ENCODE data around the gene PLD4. TPM values are rescaled to one million over a fixed set of nuclear protein-coding genes. Genes with fewer than 3 reads are reported as not detected.

PLD4 gene
- total RNA-seq, 1 experiment from 2014 or later, result 0.07 TPM

DNA sequence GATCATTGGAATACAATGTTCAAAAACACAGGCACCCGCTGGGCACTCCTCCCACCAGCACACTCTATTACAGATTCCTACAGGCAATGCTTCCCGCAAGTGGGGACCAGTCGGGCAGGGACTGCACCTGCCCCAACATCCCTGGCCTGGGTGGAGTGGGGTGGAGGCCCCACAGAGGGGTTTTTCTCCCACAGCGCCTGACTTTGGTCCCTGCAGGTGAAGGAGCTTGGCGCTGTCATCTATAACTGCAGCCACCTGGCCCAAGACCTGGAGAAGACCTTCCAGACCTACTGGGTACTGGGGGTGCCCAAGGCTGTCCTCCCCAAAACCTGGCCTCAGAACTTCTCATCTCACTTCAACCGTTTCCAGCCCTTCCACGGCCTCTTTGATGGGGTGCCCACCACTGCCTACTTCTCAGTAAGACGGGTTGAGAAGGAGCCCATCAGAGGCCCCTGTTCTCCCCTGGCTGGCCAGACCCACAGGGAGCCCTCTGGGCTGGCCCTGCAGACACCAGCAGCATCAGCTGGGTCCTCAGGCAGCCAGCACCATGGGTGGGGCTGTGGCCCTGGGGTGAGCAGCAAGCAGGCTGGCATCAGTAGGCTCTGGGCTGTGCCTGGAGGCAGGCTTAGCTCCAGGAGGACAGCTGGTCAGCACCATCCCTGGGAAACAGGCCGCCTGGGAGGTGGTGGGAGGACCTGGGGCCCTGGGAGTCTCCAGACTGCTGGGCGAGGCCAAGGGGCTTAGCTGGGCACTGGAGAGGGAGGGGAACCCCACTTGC lies 6.0 kb downstream of the PLD4 start (continued):
- TF ChIP-seq CREM (CRISPR knock-in tag; IDR thresholded peaks at IDR 0.05) (no peak), HMGA2 (CRISPR knock-in tag; IDR thresholded peaks at IDR 0.05) (no peak), GTF2I (CRISPR knock-in tag; conservative IDR thresholded peaks at IDR 0.05) (no peak), FOXP1 (CRISPR knock-in tag; IDR thresholded peaks at IDR 0.05; ENCODE audit: borderline replicate concordance) (no peak), ZNF232 (CRISPR knock-in tag; IDR thresholded peaks at IDR 0.05) (no peak)
- TF ChIP-seq, protein P1, sequence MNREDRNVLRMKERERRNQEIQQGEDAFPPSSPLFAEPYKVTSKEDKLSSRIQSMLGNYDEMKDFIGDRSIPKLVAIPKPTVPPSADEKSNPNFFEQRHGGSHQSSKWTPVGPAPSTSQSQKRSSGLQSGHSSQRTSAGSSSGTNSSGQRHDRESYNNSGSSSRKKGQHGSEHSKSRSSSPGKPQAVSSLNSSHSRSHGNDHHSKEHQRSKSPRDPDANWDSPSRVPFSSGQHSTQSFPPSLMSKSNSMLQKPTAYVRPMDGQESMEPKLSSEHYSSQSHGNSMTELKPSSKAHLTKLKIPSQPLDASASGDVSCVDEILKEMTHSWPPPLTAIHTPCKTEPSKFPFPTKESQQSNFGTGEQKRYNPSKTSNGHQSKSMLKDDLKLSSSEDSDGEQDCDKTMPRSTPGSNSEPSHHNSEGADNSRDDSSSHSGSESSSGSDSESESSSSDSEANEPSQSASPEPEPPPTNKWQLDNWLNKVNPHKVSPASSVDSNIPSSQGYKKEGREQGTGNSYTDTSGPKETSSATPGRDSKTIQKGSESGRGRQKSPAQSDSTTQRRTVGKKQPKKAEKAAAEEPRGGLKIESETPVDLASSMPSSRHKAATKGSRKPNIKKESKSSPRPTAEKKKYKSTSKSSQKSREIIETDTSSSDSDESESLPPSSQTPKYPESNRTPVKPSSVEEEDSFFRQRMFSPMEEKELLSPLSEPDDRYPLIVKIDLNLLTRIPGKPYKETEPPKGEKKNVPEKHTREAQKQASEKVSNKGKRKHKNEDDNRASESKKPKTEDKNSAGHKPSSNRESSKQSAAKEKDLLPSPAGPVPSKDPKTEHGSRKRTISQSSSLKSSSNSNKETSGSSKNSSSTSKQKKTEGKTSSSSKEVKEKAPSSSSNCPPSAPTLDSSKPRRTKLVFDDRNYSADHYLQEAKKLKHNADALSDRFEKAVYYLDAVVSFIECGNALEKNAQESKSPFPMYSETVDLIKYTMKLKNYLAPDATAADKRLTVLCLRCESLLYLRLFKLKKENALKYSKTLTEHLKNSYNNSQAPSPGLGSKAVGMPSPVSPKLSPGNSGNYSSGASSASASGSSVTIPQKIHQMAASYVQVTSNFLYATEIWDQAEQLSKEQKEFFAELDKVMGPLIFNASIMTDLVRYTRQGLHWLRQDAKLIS (CRISPR knock-in tag; IDR thresholded peaks at IDR 0.05; ENCODE audit: borderline replicate concordance), result no peak

DNA sequence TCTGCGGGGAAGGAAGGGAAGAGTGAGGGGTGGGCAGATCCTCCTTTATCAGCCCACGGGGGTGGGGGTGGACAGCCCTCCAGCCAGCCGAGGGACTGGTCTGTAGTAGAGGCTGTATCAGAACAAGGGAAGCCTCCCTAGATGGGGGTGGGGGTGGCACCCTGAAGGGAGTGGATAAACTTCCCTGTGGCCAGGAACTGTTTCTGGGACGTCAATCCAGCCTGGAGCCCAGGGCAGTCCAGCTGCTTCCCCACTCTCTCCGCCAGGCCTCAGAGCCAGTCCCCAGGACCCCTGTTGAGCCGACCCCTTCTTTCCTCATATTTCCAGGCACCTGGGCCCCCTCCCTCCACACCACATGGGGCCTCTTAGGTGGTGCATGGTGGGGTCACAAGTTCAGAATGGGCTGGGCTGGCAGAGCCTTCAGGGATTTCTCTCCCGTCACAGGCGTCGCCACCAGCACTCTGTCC lies 6.7 kb downstream of the PLD4 start:
- CTCF ChIA-PET, result interaction anchor here (1.0 kb wide), 1 partner anchor 162 kb away, joined by 3 read pairs; no protein-coding TSS in a partner anchor
- Mint-ChIP-seq H3K27me3 (ENCODE audit: low read depth) (peaks cover 59% of the 10 kb centered on the region), H3K27ac (no peak overlapping the region), H3K4me1 (no peaks in the 10 kb centered on the region), H3K36me3 (no peaks in the 10 kb centered on the region), H3K9me3 (no peaks in the 10 kb centered on the region), H3K4me3 (no peak overlapping the region)
- no peak for DNase-seq (ENCODE audit: low spot score)
- POLR2A ChIA-PET, result no interaction called here
- ATAC-seq, result no peak
- TF ChIP-seq, protein P2, sequence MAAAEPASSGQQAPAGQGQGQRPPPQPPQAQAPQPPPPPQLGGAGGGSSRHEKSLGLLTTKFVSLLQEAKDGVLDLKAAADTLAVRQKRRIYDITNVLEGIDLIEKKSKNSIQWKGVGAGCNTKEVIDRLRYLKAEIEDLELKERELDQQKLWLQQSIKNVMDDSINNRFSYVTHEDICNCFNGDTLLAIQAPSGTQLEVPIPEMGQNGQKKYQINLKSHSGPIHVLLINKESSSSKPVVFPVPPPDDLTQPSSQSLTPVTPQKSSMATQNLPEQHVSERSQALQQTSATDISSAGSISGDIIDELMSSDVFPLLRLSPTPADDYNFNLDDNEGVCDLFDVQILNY (CRISPR knock-in tag; IDR thresholded peaks at IDR 0.05), result no peak
- TF ChIP-seq FOXK1 (CRISPR knock-in tag; IDR thresholded peaks at IDR 0.05) (no peak), IRF2 (CRISPR knock-in tag; IDR thresholded peaks at IDR 0.05; ENCODE audit: borderline replicate concordance, low read depth) (no peak), KAT7 (CRISPR knock-in tag; IDR thresholded peaks at IDR 0.05; ENCODE audit: borderline replicate concordance) (no peak), TP53 (CRISPR knock-in tag; IDR thresholded peaks at IDR 0.05) (no peak), GRHL2 (CRISPR knock-in tag; IDR thresholded peaks at IDR 0.05; ENCODE audit: insufficient replicate concordance, severe bottlenecking) (no peak), TEAD1 (CRISPR knock-in tag; IDR thresholded peaks at IDR 0.05) (no peak), SP1 (CRISPR knock-in tag; conservative IDR thresholded peaks at IDR 0.05) (no peak), GABPB1 (CRISPR knock-in tag; IDR thresholded peaks at IDR 0.05) (no peak), ZNF219 (CRISPR knock-in tag; IDR thresholded peaks at IDR 0.05; ENCODE audit: borderline replicate concordance) (no peak), ZNF671 (CRISPR knock-in tag; IDR thresholded peaks at IDR 0.05) (no peak), GTF2I (CRISPR knock-in tag; conservative IDR thresholded peaks at IDR 0.05) (no peak)
- TF ChIP-seq, protein P3, sequence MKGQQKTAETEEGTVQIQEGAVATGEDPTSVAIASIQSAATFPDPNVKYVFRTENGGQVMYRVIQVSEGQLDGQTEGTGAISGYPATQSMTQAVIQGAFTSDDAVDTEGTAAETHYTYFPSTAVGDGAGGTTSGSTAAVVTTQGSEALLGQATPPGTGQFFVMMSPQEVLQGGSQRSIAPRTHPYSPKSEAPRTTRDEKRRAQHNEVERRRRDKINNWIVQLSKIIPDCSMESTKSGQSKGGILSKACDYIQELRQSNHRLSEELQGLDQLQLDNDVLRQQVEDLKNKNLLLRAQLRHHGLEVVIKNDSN (CRISPR knock-in tag; IDR thresholded peaks at IDR 0.05), result no peak
- TF ChIP-seq, protein P1 (CRISPR knock-in tag; IDR thresholded peaks at IDR 0.05; ENCODE audit: borderline replicate concordance), result no peak
- TF ChIP-seq, protein P4, sequence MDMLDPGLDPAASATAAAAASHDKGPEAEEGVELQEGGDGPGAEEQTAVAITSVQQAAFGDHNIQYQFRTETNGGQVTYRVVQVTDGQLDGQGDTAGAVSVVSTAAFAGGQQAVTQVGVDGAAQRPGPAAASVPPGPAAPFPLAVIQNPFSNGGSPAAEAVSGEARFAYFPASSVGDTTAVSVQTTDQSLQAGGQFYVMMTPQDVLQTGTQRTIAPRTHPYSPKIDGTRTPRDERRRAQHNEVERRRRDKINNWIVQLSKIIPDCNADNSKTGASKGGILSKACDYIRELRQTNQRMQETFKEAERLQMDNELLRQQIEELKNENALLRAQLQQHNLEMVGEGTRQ (CRISPR knock-in tag; IDR thresholded peaks at IDR 0.05), result no peak
- TF ChIP-seq, protein P5, sequence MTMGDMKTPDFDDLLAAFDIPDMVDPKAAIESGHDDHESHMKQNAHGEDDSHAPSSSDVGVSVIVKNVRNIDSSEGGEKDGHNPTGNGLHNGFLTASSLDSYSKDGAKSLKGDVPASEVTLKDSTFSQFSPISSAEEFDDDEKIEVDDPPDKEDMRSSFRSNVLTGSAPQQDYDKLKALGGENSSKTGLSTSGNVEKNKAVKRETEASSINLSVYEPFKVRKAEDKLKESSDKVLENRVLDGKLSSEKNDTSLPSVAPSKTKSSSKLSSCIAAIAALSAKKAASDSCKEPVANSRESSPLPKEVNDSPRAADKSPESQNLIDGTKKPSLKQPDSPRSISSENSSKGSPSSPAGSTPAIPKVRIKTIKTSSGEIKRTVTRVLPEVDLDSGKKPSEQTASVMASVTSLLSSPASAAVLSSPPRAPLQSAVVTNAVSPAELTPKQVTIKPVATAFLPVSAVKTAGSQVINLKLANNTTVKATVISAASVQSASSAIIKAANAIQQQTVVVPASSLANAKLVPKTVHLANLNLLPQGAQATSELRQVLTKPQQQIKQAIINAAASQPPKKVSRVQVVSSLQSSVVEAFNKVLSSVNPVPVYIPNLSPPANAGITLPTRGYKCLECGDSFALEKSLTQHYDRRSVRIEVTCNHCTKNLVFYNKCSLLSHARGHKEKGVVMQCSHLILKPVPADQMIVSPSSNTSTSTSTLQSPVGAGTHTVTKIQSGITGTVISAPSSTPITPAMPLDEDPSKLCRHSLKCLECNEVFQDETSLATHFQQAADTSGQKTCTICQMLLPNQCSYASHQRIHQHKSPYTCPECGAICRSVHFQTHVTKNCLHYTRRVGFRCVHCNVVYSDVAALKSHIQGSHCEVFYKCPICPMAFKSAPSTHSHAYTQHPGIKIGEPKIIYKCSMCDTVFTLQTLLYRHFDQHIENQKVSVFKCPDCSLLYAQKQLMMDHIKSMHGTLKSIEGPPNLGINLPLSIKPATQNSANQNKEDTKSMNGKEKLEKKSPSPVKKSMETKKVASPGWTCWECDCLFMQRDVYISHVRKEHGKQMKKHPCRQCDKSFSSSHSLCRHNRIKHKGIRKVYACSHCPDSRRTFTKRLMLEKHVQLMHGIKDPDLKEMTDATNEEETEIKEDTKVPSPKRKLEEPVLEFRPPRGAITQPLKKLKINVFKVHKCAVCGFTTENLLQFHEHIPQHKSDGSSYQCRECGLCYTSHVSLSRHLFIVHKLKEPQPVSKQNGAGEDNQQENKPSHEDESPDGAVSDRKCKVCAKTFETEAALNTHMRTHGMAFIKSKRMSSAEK (CRISPR knock-in tag; IDR thresholded peaks at IDR 0.05; ENCODE audit: borderline replicate concordance), result no peak
- TF ChIP-seq, protein P6, sequence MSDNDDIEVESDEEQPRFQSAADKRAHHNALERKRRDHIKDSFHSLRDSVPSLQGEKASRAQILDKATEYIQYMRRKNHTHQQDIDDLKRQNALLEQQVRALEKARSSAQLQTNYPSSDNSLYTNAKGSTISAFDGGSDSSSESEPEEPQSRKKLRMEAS (CRISPR knock-in tag; IDR thresholded peaks at IDR 0.05), result no peak

Measured in WTC11 (cell line).